DOHH2 (cell line): Measurements from ENCODE around the gene POLR2B.

Experiments used
- CTCF ChIP-seq: fragments of 200-600 bp; sonication (generic); IDR thresholded peaks from one replicate; pipeline ENCODE4 v1.5.1; 2014; ENCODE audit warnings: antibody characterized with exemption, mild to moderate bottlenecking, low read depth, low read length; ENCODE audit not compliant: poor library complexity, severe bottlenecking
- EZH2phosphoT487 ChIP-seq: fragments of 200-600 bp; sonication (generic); IDR thresholded peaks from 2 replicates; pipeline ENCODE4 v1.6.1; 2017; ENCODE audit warnings: borderline replicate concordance, mild to moderate bottlenecking, antibody characterized with exemption, low read length, moderate library complexity, mixed read lengths

GRCh38 chr4:57048590-57049304 is 70.1 kb downstream of the POLR2B start:
- TF ChIP-seq CTCF (no peak), EZH2phosphoT487 (no peak)
